ENCODE results near the gene FLT1.

The FLT1 gene

DNA sequence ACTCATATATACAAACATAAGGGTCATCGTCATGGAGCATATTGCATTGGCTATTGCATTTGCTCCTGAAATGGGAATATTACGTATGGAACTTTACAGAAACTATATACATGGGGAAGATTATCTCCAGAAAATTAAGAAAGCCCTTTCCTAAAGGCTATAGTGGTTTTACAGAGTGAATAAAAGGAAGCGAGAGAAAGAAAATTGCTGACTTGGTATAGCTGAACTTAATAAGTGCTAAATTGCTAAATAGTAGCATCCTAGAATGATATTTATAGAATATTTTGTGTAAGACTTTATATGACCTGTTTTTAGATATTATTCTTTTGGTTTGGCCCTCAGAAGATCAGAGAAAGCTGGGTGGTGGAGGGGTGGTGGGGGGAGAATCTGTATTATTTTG lies 114.6 kb downstream of the FLT1 start:
- DNase-seq (ENCODE audit: low spot score), result no peak

DNA sequence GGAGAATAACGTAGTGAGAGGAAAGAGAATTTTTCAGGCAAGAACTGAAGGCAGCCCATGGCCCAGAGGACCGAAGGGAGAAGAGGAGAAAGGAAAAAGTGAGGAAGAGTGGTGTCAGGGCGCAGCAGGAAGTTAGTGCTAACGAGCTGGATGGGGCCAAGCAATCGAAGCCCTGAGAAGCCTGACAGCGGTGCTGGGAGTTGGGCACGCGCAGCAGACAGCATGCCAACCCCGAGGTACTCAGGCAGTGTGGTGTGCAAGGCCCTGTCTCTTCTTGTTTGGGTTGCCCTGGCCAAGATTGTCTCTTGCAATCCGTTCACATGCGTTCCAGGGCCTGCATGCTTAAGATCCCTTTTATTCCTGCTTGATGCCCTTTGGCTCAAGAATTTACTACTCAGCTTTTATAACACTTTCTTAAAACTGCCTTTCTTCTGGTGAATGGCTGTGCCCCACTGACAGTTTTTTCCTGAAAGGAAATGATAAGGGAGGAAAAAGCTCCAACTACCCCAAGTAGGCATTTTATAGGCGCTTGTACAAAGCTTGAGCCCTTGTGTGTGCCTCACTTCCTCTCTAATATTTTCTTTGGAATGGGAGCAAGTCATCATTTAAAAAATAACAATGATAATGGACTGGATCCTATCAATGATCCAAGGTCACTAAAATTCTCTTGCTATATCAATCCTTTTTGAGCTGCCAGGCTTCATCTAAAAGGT lies 115.4 kb downstream of the FLT1 start:
- DNase-seq (ENCODE audit: low spot score), result no peak

DNA sequence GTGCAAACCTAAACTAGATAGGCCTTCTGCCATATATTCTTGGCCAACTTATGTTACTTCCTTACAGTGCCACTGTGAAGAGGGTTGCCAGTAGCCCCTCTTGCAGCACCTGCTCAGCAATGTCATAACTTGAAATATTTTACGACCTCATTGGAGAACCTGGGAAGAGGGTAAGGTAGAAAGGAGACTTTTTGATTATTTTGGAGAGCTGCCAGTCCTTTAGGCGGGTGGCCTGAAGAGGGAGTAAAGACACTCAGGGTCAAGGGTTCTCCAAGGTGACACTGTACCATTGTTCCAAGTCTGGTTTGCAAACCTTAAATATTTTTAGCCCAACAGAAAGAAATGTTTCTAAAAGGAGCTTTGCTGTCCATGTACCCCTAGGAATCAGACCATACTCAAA lies 118.3 kb downstream of the FLT1 start:
- no peak for DNase-seq (ENCODE audit: low spot score)

DNA sequence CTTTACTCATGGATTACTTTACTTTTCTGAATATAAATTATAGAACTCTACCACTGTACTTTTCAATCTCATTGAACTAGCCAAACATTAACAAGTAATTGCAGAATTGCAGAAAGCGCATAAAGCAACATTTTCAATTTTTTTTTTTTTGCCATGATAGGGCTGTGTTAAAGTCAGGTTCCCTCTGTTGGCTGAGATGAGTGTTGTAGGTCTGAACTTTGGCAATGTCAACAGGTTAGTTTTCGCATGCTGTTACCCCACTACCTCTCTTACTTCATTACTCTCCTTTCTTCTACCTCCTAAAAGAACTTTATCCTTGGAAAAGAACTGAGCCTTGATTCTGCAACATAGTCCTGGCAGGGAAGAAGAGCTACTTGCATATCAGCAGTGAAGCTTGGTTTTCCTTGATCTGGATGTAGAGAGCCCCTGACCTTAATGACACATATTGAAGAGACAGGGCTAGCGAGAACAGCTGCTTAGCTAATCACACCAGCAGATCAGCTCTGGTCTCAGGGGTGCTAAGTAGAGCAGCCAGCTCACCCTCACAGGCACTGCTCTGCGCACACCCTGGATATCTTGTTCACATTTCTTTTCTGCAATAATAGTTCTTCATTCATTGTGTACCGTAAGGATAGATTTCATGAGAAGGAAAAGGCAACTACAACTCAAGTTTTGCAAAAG lies 119.5 kb downstream of the FLT1 start:
- DNase-seq (ENCODE audit: low spot score), result no peak

DNA sequence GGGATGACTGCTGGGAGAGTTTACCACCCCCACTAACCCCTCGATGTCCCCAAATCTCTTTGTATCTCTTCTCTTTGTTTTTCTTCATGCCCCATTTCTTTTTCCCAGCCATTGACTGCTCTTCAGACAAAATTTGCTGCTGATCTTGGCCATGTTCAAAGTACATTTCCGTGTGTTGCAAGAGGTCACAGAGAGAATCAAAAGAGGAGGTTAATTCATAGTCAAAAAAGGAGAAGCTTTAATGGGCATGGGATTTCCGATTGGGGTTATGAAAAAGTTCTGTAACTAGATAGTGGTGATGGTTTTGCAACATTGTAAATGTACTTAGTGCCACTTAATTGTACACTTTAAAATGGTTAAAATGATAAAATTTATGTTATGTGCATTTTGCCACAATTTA lies 121.1 kb downstream of the FLT1 start:
- no peak for DNase-seq (ENCODE audit: low spot score)

DNA sequence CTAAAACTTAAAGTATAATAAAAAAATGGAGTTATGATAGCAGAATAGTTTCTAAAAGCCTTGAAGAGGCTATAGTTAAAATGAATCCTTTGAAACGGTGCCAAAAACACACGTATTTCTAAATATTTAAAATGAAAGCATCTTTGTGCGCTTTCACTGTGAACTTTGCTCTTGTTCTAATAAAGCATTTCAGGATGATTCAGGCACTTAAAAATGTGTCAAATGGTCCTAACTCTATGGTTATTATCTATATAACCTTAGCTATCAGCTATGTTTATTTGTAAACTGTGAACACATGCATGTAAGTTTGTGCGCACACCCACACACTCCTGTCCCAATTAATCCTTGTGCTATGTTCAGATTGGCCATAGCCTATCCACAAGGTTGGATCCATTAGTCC lies 124.5 kb downstream of the FLT1 start:
- DNase-seq (ENCODE audit: low spot score), result no peak

DNA sequence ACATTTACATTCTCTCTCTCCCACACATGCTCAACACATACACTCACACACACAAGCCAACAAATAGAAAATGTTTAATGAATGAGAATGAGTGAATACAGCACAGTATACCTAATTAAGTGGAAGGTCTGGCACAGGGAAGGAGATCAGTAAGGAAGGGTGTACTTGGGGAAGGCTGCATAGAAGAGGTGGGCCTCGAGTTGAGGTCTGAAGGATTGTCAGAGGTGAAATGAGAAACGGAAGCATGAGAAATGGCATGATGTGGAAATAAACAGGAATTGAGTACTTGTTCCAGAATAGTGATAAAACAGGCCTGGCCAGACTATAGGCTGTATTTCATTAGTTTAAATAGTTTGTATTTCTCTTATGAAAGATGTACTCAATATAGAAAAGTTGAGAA lies 136.2 kb downstream of the FLT1 start:
- no peak for DNase-seq (ENCODE audit: low spot score)

DNA sequence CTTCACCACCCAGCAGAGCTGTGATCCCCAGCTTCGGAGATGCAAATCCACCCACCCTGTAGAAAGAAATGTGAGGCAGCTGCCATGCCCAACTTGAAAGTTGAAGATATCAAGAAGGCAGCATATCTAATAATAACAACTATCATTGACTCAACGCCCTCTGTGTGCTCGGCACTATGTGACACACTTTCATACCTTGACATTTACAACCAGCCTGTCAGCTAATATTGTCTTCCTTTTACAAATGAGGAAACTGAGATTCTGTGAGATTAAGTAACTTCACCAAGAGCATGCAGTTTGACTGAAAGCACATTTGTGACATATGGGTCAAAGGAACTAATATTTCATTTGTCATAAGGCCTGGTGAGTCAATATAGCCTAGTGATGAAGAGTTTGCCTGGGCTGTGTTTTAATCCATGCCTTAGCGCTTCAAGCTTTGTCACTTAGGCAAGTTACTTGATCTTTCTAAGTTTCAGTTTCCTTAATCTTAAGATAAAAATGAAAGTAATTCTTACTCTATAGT lies 137.0 kb downstream of the FLT1 start:
- no peak for DNase-seq (ENCODE audit: low spot score)

DNA sequence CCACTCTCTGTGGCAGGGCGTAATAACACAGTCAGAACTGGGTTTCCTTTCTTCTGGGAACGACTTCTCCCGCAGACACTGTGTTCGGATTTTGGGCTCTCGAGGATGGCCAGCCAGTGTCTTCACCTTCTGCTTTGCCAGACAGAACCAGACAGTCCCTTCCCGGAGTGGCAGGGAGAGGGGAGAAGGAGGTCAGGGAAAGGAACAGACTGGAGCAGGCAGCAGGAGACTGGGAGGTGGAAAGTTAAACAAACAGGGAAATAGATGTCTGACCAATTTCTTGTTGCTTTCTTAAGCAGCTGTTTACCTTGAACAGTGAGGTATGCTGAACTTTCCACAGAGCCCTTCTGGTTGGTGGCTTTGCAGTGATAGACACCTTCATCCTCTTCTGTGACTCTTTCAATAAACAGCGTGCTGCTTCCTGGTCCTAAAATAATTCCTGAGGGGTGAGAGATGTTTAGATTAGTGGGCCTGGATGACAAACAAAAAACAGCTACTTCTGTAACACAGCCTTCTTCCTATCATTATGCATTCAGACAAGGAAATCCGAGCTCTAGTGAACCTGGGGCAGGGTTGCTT lies 137.6 kb downstream of the FLT1 start:
- no peak for DNase-seq (ENCODE audit: low spot score)

DNA sequence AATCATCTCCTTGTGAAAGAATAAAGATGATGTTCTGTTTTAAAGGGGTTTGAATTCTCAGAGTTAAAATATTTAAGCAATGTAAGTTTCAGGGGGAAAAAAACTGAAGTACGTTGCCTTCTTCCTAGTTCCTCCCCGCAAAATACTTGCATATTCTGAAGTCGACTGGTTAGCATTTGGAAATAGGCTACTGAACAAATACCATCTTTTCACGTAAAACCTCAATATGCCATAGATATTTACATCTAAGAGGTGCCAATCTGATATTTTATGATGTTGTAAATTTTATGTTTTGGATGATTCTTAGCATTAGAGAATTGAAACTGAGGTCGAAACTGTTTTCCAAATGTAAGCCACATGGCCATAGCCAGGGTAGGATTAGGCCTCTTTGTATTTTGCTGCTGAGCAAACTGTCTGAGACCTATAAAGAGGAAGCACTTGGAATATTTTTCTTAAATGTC lies 138.3 kb downstream of the FLT1 start:
- DNase-seq (ENCODE audit: low spot score), result no peak

DNA sequence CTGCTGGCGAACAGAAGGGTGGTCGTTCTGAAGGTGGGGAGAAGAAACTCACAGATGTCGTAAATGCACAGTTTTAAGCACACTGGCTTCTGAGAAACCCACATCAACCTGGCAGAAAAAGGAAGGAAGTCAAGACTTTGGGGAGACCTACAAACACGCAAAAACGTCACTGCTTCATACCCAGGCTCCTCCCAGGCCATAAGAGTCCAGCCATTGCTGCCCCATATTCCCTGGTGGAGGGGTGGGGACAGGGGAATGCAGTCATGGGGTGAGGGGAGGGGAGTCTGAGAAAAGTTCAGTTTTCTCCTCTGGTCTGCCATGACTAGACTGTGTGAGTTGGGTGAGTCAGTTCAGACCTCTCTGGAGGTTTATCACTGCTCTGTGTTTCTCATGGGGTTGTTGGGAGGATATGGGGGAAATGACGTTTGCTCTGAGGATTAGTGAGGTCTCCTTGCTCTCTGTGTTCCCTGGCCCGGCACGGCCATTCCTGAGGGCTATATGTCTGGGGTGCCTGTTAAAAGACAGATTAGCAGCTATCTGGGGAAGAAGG lies 139.0 kb downstream of the FLT1 start:
- DNase-seq (ENCODE audit: low spot score), result no peak

DNA sequence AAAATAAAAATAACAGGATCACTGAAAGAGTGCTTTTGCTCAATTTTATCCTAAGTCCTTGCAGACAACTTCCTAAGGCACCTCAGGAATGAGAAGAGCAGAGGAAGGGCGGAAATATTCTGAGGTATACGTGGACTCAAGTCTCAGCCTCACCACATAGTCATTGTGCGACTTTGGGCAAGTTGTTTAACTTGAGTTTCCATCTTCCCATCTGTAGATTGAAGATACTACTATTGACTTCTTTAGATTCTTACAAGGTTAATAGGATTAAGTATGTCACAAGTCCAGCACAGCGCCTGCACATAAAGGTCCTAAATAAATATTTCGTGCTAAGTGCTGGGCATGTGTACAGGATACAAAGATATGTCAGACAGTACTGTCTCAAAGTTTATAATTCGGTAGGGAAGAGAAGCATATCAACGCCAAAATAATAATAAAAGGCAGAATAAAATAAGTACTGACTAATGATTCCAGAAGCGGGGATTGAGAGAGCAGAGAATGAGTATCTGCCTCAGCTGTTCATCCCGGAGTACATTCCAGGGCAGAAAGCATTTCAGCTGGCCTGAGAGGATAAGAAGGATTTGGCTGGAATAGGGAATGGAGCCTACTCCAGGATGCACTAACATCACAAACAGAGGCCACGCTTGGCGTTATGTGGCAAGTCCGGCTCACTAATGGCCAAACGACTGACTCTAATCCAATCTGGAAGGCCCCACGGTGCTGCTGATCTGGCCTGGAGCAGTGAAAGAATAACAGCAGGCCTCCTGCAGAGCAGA lies 139.7 kb downstream of the FLT1 start:
- DNase-seq (ENCODE audit: low spot score), result no peak

DNA sequence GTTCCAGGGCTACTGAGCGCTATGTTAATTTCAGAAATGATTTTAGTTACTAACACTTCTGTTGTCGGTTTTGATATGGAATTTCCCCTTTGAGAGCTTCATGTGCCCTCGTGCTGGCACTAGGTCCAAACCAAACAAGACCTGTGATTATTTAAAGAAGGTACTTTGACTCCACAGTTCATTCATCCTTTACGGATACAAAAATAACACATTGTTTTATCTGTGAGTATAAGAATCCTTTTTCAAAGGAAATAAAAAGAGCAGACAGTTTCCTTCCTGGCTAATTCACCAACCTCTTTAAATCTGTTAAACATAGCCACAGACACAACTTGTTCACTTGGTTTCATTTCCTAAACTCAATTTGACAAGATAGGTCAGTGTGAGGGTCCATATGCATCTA lies 141.2 kb downstream of the FLT1 start:
- DNase-seq (ENCODE audit: low spot score), result no peak

DNA sequence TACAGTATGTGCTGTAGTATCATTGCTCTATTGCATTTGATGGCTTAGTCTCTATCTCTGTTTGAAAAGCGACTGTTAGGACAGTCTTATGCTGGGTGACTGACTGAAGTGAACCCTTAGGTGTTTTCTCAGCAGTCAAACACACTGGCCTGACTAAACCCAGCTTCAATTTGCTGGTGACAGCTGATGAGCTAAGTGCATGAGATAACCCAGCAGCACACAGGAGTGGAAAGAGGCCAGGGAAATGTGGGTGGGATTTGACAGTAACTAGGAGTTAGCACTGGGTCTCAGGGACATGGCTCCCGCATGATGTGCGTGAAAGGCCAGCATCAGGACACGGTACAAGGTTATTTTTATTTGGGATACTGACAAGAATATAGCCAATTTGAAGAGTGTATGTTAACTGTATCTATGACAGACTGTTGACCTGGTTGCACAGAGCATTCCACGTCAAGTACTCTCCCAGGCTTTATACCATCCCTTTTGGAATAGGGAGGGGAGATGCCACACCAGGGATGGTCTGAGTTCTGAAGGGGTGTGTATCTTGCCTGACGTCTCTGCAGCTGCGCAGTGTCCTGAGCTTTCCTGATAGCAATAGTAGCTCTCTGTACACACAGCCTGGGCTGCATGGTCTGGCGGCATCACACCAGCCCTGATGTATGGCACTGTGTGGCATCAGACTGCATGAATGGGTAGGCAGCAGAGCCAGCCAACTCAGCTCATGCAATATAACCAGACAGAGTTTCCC lies 144.8 kb downstream of the FLT1 start:
- no peak for DNase-seq (ENCODE audit: low spot score)

DNA sequence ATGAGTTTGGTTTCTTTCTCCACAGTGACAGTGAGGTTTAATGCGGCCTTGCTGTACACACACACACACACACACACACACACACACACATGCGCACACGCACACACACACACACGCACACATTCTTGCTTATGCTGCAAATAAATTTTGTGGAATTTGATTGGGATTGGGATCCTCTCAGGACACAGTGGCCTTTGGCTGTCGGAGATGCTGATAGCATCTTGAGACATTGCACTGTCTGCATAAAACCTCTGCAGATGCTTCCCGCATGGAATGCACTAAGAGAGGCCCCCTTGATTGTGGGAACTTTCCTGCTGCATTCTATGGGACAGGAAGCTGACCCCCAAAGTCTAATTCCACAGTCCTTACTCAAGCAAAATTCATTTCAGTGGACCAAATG lies 145.6 kb downstream of the FLT1 start:
- DNase-seq (ENCODE audit: low spot score), result no peak

DNA sequence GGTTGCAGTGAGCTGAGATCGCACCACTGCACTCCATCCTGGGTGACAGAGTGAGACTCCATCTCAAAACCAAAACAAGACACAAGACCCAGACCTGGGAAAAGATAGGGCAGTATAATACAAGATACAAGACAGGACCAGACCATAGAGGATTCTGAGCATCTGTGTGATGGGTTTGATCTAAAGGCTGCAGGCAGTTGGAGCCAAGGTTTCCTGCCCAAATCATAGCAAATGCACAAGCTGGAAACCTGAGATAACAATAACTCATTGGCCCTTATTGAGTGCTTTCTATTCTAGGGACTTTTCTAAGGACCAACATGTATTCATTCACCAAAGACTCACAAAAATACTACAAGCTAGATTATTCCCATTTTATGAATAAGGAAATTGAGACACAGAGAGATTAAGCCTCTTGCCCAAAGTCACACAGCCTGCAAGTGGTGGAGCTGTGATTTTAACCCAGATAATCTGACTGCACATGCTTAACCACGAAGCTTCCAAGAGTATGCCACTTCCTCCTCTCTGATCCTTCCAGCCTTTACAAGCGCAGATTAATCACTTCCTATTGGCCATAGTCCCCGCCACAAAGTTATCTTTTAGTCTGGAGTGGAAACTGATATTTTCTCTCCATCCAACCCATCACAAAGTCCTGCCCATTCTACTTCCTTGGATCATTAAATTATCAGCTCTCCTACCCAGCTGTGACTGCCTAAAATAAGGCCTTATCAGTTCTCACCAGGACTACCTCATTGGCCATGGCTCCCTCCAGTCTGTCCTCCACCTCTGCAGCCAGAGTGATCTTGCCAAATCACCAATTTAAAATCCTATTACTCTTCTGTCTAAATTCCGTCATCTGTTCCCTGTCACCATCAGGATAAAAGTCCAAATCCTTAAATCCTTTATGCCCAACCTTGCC lies 147.2 kb downstream of the FLT1 start:
- DNase-seq (ENCODE audit: low spot score), result no peak

DNA sequence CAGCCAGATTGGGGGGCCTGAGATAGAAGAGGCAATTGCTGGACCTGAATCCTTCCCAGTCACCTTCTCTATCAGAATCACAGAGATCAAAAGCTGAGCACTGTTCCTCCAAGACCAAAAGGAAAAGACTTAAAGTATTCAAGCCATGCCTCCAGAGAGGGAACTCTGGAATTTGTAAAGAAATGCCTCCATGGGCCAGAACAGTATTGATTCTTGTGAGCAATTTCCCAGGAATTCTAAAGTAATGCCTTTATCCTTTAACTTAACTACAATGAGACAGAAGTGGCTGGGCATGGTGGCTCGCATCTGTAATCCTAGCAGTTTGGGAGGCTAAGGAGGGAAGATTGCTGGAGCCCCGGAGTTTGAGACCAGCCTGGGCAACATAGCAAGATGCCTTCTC lies 148.8 kb downstream of the FLT1 start:
- DNase-seq (ENCODE audit: low spot score), result no peak

DNA sequence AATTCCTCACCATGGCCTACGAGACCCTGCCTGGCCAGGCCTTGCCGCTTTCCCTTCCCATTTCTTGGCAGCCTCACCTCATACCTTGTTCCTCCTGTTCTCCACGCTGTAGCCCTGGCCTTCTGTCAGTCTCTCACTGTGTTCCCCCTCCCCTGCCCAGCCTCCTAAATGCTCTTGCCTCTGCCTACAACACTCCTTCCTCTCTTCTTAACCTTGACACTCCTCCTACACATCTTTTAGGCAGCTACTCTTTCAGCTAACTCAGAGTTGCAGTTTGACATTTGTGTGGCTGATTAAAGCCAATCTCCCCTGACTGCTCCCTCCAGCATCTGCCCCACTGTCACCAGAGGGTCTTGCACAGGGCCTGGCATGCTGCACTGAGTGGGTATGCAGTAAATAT lies 150.8 kb downstream of the FLT1 start:
- DNase-seq (ENCODE audit: low spot score), result no peak

DNA sequence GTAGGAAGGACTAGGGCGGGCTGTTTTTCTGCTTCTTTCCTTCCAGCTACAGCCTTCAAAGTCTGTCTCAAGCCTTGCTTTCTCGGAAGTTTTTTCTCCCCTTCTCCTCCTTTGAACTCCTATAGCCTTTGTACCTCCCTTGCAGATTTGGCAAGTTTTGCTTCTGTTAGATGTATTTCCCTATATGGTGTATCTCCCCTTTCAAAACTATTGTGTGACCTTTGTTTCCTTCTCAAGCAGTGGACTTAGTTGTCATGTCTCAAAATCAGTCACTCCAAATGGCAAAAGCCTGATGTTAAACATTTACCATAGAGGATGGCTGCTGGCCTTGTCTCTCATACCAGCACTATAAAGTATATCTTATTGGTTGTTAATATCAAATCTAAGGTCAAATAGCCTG lies 152.7 kb downstream of the FLT1 start:
- no peak for DNase-seq (ENCODE audit: low spot score)

DNA sequence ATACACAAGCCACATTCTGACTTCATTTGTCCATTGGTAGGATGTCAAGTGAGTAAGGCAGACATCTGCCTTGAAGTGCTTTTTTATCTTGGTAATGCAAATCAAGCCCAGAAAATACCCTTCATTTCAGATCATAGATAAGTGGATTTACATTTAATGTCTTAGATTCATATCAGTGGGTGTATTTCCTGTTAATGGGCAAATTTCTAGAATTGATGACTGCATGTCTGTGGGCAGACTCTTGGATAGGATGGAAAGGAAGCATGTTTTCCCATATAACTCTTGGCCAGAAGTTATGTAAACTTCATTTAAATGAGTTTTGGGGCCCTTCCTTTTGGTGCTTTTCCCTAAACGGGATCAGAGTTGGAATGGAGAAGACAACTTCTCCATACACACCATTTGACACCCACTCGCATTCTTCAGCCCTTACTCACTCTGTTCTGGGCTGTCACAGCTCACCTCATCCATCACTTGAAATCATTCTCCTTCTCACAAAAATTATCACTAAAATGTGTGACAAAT lies 154.6 kb downstream of the FLT1 start:
- DNase-seq (ENCODE audit: low spot score), result no peak
